NB4 (cell line): ENCODE measurements around the gene ESR1.

Experiments
- POLR2A ChIP-seq: IDR thresholded peaks from 2 replicates; pipeline ENCODE4 v1.6.1; 2011; ENCODE audit warnings: mild to moderate bottlenecking; ENCODE audit not compliant: insufficient read length; ENCODE audit errors: extremely low read depth
- TF ChIP-seq, protein P1 (sequence below): IDR thresholded peaks from one replicate; pipeline ENCODE4 v1.5.1; 2012; ENCODE audit warnings: low read depth, low read length

DNA sequence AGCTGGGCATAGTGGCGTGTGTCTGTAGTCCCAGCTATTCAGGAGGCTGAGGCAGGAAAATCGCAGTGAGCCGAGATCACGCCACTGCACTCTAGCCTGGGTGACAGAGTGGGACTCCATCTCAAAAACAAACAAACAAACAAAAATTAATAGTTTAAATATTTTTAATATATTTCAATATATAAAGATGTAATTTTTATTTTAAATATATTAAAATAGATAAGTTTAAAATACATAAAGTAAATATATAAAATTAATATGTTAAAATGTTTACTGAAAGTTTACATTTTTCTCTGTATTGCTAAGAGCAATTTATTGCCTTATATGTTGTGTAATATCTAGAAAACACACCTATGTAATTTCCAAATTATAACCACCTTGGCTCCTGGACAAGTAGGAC, 44.7 kb upstream of the ESR1 start:
- TF ChIP-seq, protein P1, sequence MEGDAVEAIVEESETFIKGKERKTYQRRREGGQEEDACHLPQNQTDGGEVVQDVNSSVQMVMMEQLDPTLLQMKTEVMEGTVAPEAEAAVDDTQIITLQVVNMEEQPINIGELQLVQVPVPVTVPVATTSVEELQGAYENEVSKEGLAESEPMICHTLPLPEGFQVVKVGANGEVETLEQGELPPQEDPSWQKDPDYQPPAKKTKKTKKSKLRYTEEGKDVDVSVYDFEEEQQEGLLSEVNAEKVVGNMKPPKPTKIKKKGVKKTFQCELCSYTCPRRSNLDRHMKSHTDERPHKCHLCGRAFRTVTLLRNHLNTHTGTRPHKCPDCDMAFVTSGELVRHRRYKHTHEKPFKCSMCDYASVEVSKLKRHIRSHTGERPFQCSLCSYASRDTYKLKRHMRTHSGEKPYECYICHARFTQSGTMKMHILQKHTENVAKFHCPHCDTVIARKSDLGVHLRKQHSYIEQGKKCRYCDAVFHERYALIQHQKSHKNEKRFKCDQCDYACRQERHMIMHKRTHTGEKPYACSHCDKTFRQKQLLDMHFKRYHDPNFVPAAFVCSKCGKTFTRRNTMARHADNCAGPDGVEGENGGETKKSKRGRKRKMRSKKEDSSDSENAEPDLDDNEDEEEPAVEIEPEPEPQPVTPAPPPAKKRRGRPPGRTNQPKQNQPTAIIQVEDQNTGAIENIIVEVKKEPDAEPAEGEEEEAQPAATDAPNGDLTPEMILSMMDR: no peak
- no peak for TF ChIP-seq POLR2A
